Mononuclear cell (primary cell): ENCODE results near the gene TBC1D17. TPM values are rescaled to one million over a fixed set of nuclear protein-coding genes. Genes with fewer than 3 reads are reported as not detected.

ENCODE experiments used
- H3K27me3 ChIP-seq: 2 replicates; pipeline ENCODE4 v1.6.0; 2011; ENCODE audit warnings: low read length, control low read depth; ENCODE audit not compliant: insufficient read depth
- H3K4me1 ChIP-seq: 2 replicates; pipeline ENCODE4 v1.5.1; 2011; ENCODE audit warnings: mild to moderate bottlenecking, low read length, control low read depth; ENCODE audit not compliant: insufficient read depth
- H3K4me3 ChIP-seq: 2 replicates; pipeline ENCODE4 v1.5.1; 2011; ENCODE audit warnings: mild to moderate bottlenecking, low read length, moderate library complexity
- H3K9me3 ChIP-seq: 2 replicates; pipeline ENCODE4 v1.5.1; 2011; ENCODE audit warnings: low read depth, mild to moderate bottlenecking, control low read depth, low read length
- total RNA-seq: library from RNA; depleted of rRNA; stranded (reverse); fragments of >200 nt; gene quantifications from one replicate; pipeline ENCODE4 v1.2.3, GENCODE V29; 2012

TBC1D17 gene
- total RNA-seq, 1 donor: 6.1 TPM

GRCh38 chr19:49863254-49863934 lies 14.1 kb upstream of the TBC1D17 start:
- no peak overlapping the region for H3K4me3 ChIP-seq
- H3K9me3 ChIP-seq: no peaks in the 10 kb centered on the region
- H3K27me3 ChIP-seq: no peaks in the 10 kb centered on the region
- peaks cover 29% of the 10 kb centered on the region for H3K4me1 ChIP-seq

- Histone ChIP-seq H3K27me3 (no peaks in the 10 kb centered on the region), H3K4me1 (peaks cover 34% of the 10 kb centered on the region), H3K9me3 (no peaks in the 10 kb centered on the region)
Measured at GRCh38 chr19:49863935-49864320, 13.6 kb upstream of the TBC1D17 start.

DNA sequence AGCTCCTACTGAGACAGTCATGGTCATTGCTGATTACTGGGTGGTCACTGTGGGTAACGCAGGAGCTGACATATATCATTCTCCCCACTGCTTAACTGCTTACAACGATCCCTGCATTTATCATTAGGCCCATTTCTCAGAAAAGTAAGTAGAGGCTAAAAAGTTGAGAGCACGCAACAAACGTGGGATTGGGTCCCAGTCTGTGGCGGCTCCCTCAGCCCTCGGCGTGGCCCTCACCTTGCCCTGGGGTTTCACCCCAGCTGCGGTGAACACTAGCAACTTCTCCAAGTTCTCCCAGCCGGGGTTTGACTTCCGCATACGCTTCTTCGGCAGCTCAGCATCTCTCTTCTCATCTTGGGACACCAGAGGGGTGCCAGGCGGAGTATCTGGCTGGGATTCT lies 12.6 kb upstream of the TBC1D17 start:
- Histone ChIP-seq H3K9me3 (no peaks in the 10 kb centered on the region), H3K27me3 (no peaks in the 10 kb centered on the region), H3K4me3 (no peak overlapping the region), H3K4me1 (peaks cover 39% of the 10 kb centered on the region)

More at GRCh38 chr19:49863935-49864320, 13.6 kb upstream of the TBC1D17 start:
- H3K4me3 ChIP-seq: no peak overlapping the region

DNA sequence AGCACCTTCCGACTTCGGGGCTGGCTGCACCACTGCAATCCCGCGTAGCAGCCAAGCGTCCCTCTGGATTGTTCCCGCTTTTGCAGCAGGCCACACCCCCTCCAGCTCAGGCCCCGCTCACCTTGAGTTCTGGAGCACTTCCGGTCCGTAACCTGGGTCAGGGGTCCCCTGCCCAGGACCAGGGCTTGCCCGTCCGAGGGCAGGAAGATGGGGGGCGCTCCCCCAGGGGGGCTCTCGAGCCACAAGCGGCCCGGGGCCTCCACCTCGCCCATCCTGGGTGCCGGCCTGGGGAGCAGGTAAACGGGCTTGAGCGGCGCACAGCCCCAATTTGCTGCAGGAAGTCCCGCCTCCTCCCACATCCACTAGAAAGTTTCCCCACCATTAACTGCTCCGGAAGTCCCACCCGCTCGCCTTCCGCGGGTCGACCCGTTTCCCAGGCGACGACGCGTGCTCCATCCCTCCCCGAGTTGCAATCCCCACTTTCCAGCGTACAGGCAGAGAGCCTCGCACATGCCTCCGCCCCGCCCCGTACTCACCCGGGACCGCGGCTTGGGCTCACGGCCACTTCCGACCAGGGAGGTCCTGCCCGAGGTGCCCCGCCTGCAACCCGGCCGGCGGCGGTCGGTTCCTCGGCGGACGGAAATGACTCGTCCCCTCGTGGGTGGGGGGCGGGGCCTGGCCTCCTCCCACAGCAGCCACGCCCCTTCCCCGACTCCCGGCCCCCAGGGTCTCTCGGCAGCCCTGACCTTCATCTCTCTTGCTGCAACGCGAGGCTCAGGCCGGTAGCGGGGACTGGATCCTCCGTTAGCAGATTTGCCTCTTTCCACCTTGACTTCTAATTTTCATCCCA lies 10.3 kb upstream of the TBC1D17 start, which contains the start of gene PNKP:
Gene PNKP (minus strand): TSS at position 644 of the 850 bp plus-strand sequence. CDS start 372 bp downstream, at position 272.
- no peaks in the 10 kb centered on the region for H3K27me3 ChIP-seq
- H3K4me1 ChIP-seq: peaks cover 50% of the 10 kb centered on the region
- H3K9me3 ChIP-seq: no peaks in the 10 kb centered on the region
- H3K4me3 ChIP-seq: peak within 1 kb of the TSS; percentile 67

DNA sequence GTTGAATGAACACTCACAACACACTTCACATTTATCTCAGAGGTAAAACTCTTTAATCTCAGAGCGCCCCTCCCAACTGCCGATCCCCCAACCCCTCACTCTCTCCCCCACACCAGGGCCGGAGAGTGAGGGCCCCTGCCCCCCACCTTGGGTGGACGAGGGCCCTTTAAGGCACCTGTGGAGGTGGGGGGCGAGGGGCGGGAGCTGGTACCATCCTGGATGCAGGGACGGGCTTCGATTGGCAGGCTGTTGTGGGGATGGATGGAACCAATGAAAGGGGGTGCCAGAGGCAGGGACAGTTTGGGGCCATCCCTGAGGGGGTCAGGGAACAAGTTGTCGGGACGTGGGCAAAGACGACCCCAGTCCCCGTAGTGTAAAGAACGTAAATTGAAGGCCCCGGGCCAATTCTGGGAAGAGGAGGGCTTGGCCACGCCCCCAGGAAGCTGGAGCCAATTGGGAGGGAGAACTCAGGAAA lies 8.5 kb upstream of the TBC1D17 start:
- Histone ChIP-seq H3K27me3 (no peaks in the 10 kb centered on the region), H3K4me3 (peak overlapping the region; percentile 30), H3K4me1 (peaks cover 50% of the 10 kb centered on the region), H3K9me3 (no peaks in the 10 kb centered on the region)

DNA sequence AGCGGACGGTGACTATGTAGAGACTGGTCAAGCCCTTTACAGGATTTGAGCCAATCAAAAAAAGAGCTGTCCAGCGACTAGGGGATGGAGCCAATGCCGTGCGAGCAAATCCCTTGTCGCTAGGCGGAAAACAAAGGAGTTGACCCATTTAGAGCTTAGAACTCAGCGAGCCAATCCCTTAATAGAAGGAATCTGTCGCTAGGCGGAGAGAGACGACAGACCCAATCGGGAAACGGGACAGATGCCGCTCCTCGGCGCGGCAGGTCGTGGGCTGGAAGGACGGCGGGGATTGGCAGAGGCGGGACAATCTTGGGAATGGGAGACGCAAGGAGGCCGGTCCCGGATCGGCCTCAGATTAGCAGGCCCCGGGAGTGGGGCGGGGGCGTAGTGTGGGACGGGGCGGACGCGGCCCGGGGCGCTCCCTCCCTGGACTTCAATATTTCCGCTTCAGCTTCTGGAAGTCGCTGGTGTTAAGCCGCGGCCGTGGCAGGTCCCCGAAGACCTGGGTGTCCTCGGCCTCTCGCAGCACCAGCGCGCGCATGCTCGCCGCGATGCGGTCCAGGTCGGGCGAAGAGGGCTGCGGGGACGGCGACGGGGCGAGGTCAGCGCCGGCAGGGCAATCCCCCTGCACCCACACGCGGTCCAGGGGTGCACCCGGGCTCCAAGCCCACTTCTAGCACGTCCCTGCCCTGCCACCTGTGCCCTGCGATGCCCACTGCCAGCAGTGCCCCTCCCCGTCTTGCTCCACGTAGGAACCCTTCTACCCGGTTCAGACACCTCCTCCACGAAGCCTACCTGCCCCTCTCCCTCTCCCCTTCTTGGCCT lies 7.8 kb upstream of the TBC1D17 start:
- Histone ChIP-seq H3K27me3 (no peaks in the 10 kb centered on the region), H3K4me1 (peaks cover 50% of the 10 kb centered on the region), H3K4me3 (peak overlapping the region; percentile 53), H3K9me3 (no peaks in the 10 kb centered on the region)

DNA sequence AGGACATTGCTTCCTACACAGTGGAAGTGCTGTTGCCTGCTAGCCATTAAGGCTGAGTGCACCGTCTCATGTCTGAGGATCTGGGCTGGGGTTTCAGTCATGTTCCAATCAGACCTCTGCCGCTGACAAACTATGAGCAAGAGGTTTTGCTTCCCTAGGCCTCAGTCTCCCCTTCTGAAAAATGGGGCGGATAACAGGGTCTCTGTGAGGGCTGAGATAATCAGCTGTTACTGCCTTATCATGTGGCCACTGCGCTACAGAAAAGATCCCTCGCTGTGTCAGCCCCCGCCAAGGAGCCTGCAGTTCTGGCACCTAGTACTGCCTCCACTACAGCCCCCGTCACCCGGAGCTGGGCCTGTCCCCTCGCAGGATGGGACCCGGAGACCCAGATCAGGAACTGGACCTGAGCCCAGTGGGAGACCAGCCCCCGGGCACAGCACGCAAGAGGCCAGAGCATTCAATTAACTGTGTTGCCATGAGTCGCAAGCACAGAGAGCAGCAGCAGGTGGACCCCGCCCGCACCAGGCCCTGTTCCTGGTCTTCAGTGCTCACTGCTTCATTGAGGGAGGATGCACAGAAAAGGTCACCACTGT lies 7.1 kb upstream of the TBC1D17 start:
- Histone ChIP-seq H3K4me1 (peaks cover 48% of the 10 kb centered on the region), H3K9me3 (no peaks in the 10 kb centered on the region), H3K4me3 (peak overlapping the region; percentile 53), H3K27me3 (no peaks in the 10 kb centered on the region)

GRCh38 chr19:49871349-49871985 lies 6.0 kb upstream of the TBC1D17 start:
- H3K27me3 ChIP-seq: no peaks in the 10 kb centered on the region
- peaks cover 44% of the 10 kb centered on the region for H3K4me1 ChIP-seq
- H3K9me3 ChIP-seq: no peaks in the 10 kb centered on the region

DNA sequence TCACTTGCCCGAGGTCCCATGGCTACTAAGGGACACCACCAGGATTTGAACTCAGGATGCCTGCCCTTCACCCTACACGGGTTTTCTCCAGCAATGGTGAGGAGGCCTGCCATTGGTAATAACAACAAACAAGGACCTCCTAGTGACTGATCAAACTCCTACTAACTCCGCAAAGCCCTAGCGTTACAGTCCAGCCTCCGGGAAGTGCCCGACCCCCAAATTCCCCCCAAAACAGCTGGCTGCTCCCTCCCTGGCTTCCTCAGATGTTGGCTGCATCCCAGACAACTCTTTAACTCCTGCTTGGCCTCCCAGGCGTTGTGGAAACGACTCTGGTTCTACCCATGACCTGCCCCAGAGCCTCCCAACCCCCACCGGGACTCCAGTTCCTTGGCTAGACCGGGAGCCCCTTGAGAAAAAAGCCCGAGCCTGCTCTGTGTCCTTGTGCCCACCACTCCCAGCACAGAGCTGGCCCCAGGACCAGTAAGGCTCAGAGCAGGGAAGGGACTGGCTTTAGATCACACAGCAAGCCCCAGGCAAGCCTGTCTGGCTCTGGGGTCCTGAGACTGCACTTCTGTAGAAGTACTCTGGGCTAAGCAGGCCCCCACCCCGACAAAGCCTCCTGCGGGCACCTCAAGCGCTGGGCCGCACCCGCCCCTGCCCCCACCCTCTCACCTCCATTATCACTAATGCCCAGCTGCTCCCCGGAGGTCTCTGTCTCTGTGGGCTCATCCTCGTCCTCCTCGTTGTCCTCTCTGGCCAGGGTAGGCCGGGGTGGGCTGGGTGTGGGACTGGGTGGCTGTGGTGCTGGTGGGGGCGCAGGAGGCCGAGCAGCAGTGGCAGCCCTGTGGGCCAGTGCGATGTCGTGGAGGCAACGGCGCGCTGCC lies 5.0 kb upstream of the TBC1D17 start:
- Histone ChIP-seq H3K4me1 (peaks cover 39% of the 10 kb centered on the region), H3K9me3 (no peaks in the 10 kb centered on the region), H3K4me3 (no peak overlapping the region), H3K27me3 (no peaks in the 10 kb centered on the region)

More at GRCh38 chr19:49871349-49871985, 6.0 kb upstream of the TBC1D17 start:
- no peak overlapping the region for H3K4me3 ChIP-seq

DNA sequence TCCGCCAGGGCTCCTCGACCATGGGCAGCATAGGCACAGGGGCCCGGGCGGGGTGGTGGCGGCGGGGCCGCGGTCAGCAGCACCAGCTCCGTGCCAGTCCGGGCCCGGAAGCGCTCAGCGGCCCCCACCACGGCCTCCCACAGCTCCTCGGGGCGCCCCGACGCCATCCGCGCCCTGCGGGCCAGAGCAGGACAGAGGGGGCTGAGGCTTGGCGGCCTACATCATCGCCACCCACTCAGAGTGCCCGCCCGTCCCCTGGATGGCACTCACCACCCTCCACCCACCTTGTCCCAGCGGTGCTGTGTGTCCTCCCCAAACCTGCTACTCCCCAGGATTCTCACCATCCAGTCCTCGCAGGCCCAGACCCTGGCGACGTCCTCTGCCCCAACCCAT lies 4.4 kb upstream of the TBC1D17 start:
- H3K9me3 ChIP-seq: no peaks in the 10 kb centered on the region
- no peaks in the 10 kb centered on the region for H3K27me3 ChIP-seq
- no peak overlapping the region for H3K4me3 ChIP-seq
- peaks cover 36% of the 10 kb centered on the region for H3K4me1 ChIP-seq

DNA sequence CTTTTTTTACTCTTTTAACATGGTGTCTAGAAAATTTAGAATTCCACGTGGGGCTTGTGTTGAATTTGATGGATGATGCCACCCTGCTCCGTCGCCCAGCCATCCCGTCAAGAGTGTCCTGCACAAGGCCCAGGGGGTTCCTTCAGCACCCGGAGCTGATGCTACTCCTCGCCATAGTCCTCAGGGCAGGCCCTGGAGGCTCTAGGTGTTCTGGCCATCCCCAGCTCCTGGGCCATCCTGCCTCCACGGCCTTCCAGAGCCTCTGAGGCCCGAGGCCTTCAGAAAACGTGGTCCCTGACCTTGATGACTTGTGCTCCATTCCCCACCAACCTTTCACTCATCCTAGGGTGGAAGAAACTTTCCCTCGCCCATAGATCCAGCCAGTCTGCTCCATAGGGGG lies 3.7 kb upstream of the TBC1D17 start:
- Histone ChIP-seq H3K27me3 (no peaks in the 10 kb centered on the region), H3K9me3 (no peaks in the 10 kb centered on the region), H3K4me3 (no peak overlapping the region), H3K4me1 (peaks cover 36% of the 10 kb centered on the region)

DNA sequence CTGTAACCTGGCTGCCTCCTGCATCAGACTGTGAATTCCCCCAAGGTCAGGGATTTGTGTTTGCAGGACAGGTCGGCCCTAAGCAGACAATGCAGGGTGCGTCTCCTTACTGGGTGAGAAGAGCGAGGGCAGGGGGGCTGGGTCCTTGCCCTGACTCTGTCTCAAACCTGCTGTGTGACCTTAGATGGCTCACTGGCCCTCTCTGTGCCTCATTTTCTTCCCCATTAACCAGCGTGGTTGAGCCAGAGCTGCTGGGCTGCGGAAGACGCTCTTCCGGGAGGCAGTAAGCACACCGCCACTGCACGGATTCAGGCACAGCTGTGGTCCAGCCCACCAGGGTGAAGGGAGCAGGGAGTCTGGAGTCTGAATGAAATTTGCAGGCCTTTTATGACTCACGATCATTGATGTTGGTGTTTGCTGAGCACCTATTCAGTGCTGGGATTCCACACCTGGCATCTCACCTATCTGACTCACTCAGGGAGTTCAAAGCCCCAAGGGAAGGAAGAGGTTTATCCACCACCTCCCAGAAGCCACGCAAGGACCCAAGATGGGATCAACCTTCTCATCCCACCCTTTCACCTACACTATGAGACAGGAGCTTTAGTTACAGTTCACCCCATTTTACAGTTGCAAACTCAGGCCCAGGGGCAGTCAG lies 2.9 kb upstream of the TBC1D17 start:
- no peaks in the 10 kb centered on the region for H3K9me3 ChIP-seq
- H3K4me1 ChIP-seq: peaks cover 38% of the 10 kb centered on the region
- no peak overlapping the region for H3K4me3 ChIP-seq
- H3K27me3 ChIP-seq: no peaks in the 10 kb centered on the region

GRCh38 chr19:49875177-49875576 lies 2.3 kb upstream of the TBC1D17 start:
- peaks cover 33% of the 10 kb centered on the region for H3K4me1 ChIP-seq
- H3K9me3 ChIP-seq: no peaks in the 10 kb centered on the region
- no peaks in the 10 kb centered on the region for H3K27me3 ChIP-seq
- no peak overlapping the region for H3K4me3 ChIP-seq
